Upper lobe of left lung (tissue), 6 donors: ENCODE results near the gene UBAP2. TPM values are rescaled to one million over a fixed set of nuclear protein-coding genes. Genes with fewer than 3 reads are reported as not detected.
"Not testable (repeated sequence)": the region's sequence is repeated elsewhere in the genome, so short reads cannot be mapped to it uniquely, and the experiment has no call there.

ENCODE experiments used
- ATAC-seq, 2 donors: fragments of 200-7000 bp; cut with Tn5 transposase; one replicate each; pipeline ENCODE4 v1.9.1; 2022; ENCODE audit warnings: mild to moderate bottlenecking in 2 of 2, moderate library complexity in 2 of 2; ENCODE audit not compliant: low FRiP score in 2 of 2
- DNase-seq, 2 donors: peaks; one replicate each; pipeline ENCODE4 v3.0.0-alpha.2; 2019 to 2020
- H3K27ac ChIP-seq, 4 donors: fragments of 200-600 bp; sonication (generic); one replicate each; pipeline ENCODE4 v1.5.1; 2016 to 2019
- H3K27me3 ChIP-seq, 4 donors: fragments of 200-600 bp; sonication (generic); one replicate each; pipeline ENCODE4 v1.5.1; 2017 to 2019
- H3K36me3 ChIP-seq, 4 donors: fragments of 200-600 bp; sonication (generic); one replicate each; pipeline ENCODE4 v1.5.1; 2016 to 2019
- H3K4me1 ChIP-seq, 4 donors: fragments of 200-600 bp; sonication (generic); one replicate each; pipeline ENCODE4 v1.5.1; 2018 to 2019
- H3K4me3 ChIP-seq, 4 donors: fragments of 200-600 bp; sonication (generic); one replicate each; pipeline ENCODE4 v1.5.1; 2017 to 2019; ENCODE audit warnings: mild to moderate bottlenecking in 2 of 4, moderate library complexity in 1 of 4
- H3K9me3 ChIP-seq, 4 donors: fragments of 200-600 bp; sonication (generic); one replicate each; pipeline ENCODE4 v1.5.1; 2018 to 2019
- EP300 ChIP-seq, 4 donors: sonication (generic); formaldehyde crosslinking; IDR thresholded peaks; one replicate each; pipeline ENCODE4 v1.5.1; 2017; ENCODE audit warnings: antibody characterized with exemption in 4 of 4, control low read depth in 2 of 4
- POLR2A ChIP-seq, 4 donors: fragments of 450-650 bp; IDR thresholded peaks; one replicate each; pipeline ENCODE4 v1.5.1; 2016 to 2017; ENCODE audit warnings: antibody characterized with exemption in 4 of 4, mild to moderate bottlenecking in 2 of 4
- POLR2AphosphoS5 ChIP-seq, 2 donors: sonication (generic); formaldehyde crosslinking; IDR thresholded peaks; one replicate each; pipeline ENCODE4 v1.5.1; 2017; ENCODE audit warnings: antibody characterized with exemption in 2 of 2
- WGBS, 2 donors: methylation state at CpG; one replicate each; pipeline ENCODE4 v1.1.5; 2017 to 2018; 5-methylcytosine and 5-hydroxymethylcytosine counted together
- total RNA-seq, 6 donors: library from RNA; depleted of rRNA in 4 of 6; stranded (reverse); fragments of >200 nt in 4 of 6; gene quantifications; one replicate each; pipeline versions ENCODE4 v1.1.0 to v1.2.1, GENCODE V29; 2016 to 2021
- TF ChIP-seq, protein P1 (sequence below), 6 experiments: fragments of 450-650 bp in 4 of 6; fragments of 200-600 bp in 2 of 6; sonication (generic) in 2 of 6; IDR thresholded peaks; one replicate each; pipeline ENCODE4 v1.5.1; 2016 to 2019; ENCODE audit warnings: antibody characterized with exemption in 6 of 6
- donor health status: DM: no; HTN: no; CAD: no; lungs with moderate emphysema.
- donor health status: DM: no; HTN: yes; CAD: no; lungs with severe emphysema.

Gene UBAP2
- total RNA-seq, 6 donors from 2014 or later, result 22.3 to 48.2 (median 35.3) TPM

DNA sequence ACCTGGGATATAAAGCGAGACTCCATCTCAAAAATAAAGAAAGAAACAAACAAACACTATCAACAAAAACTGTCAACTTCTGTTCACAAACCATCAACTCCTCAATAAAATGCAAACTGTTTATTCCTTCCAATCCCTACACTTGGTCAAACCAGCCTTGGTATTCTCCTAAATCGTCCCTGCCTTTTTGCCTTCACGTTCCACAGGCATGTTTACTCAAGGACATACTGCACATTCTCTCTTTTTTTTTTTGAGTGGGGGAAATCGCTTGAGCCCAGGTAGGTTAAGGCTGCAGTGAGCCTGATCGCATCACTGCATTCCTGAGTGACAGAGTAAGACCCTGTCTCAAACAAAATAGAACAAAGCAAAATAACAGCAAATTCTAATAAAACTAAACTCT is 13.0 kb downstream of the UBAP2 start:
- Histone ChIP-seq H3K27me3 (no peaks in the 10 kb centered on the region), H3K9me3 (no peaks in the 10 kb centered on the region), H3K4me1 (no peaks in the 10 kb centered on the region), H3K4me3 (no peak overlapping the region), H3K27ac (no peak overlapping the region), H3K36me3 (no peaks in the 10 kb centered on the region)
- ATAC-seq (no peak), DNase-seq (no peak)
- TF ChIP-seq, protein P1, sequence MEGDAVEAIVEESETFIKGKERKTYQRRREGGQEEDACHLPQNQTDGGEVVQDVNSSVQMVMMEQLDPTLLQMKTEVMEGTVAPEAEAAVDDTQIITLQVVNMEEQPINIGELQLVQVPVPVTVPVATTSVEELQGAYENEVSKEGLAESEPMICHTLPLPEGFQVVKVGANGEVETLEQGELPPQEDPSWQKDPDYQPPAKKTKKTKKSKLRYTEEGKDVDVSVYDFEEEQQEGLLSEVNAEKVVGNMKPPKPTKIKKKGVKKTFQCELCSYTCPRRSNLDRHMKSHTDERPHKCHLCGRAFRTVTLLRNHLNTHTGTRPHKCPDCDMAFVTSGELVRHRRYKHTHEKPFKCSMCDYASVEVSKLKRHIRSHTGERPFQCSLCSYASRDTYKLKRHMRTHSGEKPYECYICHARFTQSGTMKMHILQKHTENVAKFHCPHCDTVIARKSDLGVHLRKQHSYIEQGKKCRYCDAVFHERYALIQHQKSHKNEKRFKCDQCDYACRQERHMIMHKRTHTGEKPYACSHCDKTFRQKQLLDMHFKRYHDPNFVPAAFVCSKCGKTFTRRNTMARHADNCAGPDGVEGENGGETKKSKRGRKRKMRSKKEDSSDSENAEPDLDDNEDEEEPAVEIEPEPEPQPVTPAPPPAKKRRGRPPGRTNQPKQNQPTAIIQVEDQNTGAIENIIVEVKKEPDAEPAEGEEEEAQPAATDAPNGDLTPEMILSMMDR (IDR thresholded peaks at IDR 0.05), result no peak
- 66 to 75% methylated on average over 5 of the region's 5 CpGs for WGBS, 2 donors

DNA sequence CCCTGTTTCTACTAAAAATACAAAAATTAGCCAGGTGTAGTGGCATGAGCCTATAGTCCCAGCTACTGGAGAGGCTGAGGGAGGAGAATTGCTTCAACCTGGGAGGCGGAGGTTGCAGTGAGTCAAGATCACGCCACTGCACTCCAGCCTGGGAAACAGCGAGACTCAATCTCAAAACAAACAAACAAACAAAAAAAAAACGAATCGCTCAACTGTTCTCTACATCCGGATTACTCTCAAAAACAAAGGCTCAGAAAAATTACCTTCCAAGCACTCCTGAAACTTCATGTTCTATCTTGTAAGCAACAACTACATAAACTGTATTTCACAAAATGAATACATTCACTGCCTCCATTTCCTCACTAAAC is 14.0 kb downstream of the UBAP2 start:
- ATAC-seq (no peak), DNase-seq (no peak)
- peak overlapping the region in 1 of 4 donors; percentile 40 for H3K27ac ChIP-seq
- no peaks in the 10 kb centered on the region for H3K9me3 ChIP-seq
- no peaks in the 10 kb centered on the region for H3K4me1 ChIP-seq
- no peak overlapping the region for H3K4me3 ChIP-seq
- WGBS, 2 donors, result 76 to 82% methylated on average over 6 of the region's 6 CpGs
- H3K36me3 ChIP-seq, result no peaks in the 10 kb centered on the region
- TF ChIP-seq POLR2AphosphoS5 (IDR thresholded peaks at IDR 0.05) (no peak), EP300 (IDR thresholded peaks at IDR 0.05) (no peak)
- H3K27me3 ChIP-seq, result no peaks in the 10 kb centered on the region

DNA sequence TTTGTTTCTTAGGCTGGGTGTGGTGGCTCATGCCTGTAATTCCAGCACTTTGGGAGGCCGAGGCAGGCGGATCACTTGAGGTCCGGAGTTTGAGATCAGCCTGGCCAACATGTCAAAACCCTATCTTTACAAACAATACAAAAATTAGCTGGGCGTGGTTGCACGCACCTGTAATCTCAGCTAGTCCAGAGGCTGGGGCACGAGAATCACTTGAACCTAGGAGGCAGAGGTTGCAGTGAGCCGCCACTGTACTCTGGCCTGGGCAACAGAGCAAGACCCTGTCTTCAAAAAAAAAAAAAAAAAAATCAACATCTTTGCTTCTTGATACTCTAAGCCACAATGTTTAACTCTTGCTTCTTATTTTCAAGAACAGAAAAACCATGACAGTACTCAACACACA is 16.1 kb downstream of the UBAP2 start:
- ATAC-seq, result no peak
- Histone ChIP-seq H3K4me1 (no peaks in the 10 kb centered on the region), H3K4me3 (no peak overlapping the region), H3K27me3 (no peaks in the 10 kb centered on the region), H3K27ac (no peak overlapping the region), H3K36me3 (peaks cover 0 to 8% (median 2%) of the 10 kb centered on the region in 4 donors), H3K9me3 (no peaks in the 10 kb centered on the region)
- WGBS, 2 donors, result 65 to 96% methylated on average over 7 of the region's 7 CpGs
- DNase-seq, result no peak
- TF ChIP-seq POLR2AphosphoS5 (IDR thresholded peaks at IDR 0.05) (no peak), EP300 (IDR thresholded peaks at IDR 0.05) (no peak), POLR2A (IDR thresholded peaks at IDR 0.05) (no peak)

DNA sequence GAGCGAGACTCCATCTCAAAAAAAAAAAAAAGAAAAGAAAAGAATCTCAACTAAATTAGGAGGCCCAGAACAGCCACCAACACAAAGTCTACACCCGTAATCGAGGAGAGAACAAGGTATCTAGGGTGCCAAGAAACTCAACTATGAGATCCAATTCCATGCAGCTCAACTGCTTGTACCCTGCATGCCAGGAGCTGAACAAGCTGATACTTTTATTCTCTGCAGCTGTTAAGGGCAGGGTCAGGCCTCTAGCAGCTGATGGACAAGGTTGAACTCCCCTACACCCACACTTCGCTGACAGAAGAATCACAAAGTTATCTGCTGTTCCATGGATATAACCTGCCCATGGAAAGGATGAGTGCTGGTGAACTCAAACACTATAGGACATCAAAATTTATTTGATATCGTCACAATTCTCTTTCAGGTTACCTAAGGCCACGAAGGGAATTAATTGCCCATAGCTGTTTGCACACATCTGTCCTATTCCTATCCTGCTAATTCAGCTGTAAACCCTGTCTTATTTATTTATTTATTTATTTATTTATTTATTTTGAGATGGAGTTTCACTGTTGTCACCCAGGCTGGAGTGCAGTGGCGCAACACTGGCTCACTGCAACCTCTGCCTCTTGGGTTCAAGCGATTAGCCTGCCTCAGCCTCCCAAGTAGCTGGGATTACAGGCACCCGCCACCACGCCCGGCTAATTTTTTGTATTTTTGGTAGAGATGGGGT is 20.7 kb downstream of the UBAP2 start:
- DNase-seq (no peak), ATAC-seq (no peak)
- H3K27me3 ChIP-seq, result no peaks in the 10 kb centered on the region
- peaks cover 0 to 5% (median 2%) of the 10 kb centered on the region in 4 donors for H3K4me1 ChIP-seq
- no peak overlapping the region for H3K27ac ChIP-seq
- H3K4me3 ChIP-seq, result no peak overlapping the region
- 96% methylated on average over 11 of the region's 11 CpGs for WGBS, 2 donors
- no peaks in the 10 kb centered on the region for H3K9me3 ChIP-seq
- TF ChIP-seq EP300 (IDR thresholded peaks at IDR 0.05) (no peak), POLR2A (IDR thresholded peaks at IDR 0.05) (no peak), POLR2AphosphoS5 (IDR thresholded peaks at IDR 0.05) (no peak)
- TF ChIP-seq, protein P1 (IDR thresholded peaks at IDR 0.05), result no peak
- H3K36me3 ChIP-seq, result peaks cover 0 to 8% (median 2%) of the 10 kb centered on the region in 4 donors

DNA sequence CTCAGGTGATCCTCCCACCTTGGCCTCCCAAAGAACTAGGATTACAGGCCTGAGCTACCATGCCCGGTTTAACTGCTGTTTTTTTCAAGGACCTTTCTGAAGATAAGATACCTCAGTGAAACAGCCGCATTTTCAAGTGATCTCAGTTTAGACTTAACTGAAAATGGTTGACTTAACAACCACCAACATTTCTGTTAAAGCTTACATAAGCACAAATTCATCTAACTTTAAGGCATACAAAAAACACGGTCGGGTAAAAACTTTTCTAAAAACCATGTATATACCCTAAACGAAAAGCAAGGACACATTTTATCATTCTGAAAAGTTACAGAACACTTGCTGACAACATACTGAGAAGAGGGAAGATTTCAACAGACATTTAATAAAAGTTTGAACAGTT is 22.9 kb downstream of the UBAP2 start:
- peak overlapping the region in 2 of 4 donors; percentile 10 to 46 for H3K27ac ChIP-seq
- H3K4me1 ChIP-seq, result peaks cover 0 to 5% (median 2%) of the 10 kb centered on the region in 4 donors
- H3K4me3 ChIP-seq, result no peak overlapping the region
- ATAC-seq (no peak), DNase-seq (no peak)
- 78 to 83% methylated on average over 5 of the region's 5 CpGs for WGBS, 2 donors
- TF ChIP-seq, protein P1 (IDR thresholded peaks at IDR 0.05), result no peak
- TF ChIP-seq EP300 (IDR thresholded peaks at IDR 0.05), result no peak
- no peak for TF ChIP-seq POLR2A (IDR thresholded peaks at IDR 0.05)
- TF ChIP-seq POLR2AphosphoS5 (IDR thresholded peaks at IDR 0.05), result no peak
- no peaks in the 10 kb centered on the region for H3K27me3 ChIP-seq
- H3K9me3 ChIP-seq, result no peaks in the 10 kb centered on the region
- peaks cover 0 to 8% (median 2%) of the 10 kb centered on the region in 4 donors for H3K36me3 ChIP-seq

DNA sequence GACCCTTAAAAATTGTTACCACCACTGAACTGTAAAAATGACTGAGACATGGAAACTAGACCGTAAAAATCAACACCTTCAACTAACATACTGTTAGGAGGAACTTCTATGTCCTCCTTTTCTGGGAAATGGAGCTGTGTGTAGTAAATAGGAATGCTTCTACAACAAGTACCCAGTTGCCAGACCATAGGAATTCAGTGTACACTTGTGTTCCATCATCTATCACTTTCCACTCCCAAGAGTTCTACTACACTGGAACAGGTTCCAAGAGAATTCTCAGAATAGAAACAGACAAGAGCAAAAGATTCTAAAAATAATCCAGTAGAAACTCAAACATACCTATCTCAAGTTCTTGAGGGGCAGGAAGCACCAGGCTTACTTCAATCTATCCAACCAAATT is 23.6 kb downstream of the UBAP2 start:
- Histone ChIP-seq H3K36me3 (peaks cover 0 to 8% (median 2%) of the 10 kb centered on the region in 4 donors), H3K4me1 (peaks cover 0 to 5% (median 2%) of the 10 kb centered on the region in 4 donors), H3K4me3 (no peak overlapping the region), H3K27me3 (no peaks in the 10 kb centered on the region), H3K9me3 (no peaks in the 10 kb centered on the region), H3K27ac (peak overlapping the region in 2 of 4 donors; percentile 14 to 46)
- ATAC-seq (no peak), DNase-seq (no peak)
- 75 to 83% methylated on average over 1 of the region's 1 CpG for WGBS, 2 donors
- TF ChIP-seq POLR2A (IDR thresholded peaks at IDR 0.05) (no peak), EP300 (IDR thresholded peaks at IDR 0.05) (peak in 1 of 4 donors; percentile 45)

DNA sequence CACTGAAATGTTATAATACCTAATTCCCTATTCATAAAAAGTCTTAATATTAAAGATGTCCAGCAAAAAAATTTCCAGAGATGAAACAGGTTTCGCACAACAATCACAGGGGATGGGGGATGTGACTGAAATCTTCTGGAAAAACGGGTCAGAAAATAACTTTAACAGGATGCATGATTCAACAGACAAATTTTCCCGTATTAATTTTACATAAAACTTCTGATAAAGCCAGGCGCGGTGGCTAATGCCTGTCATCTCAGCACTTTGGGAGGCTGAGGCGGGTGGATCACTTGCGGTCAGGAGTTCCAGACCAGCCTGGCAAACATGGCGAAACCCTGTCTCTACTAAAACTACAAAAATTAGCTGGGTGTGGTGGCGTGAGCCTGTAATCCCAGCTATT is 24.2 kb downstream of the UBAP2 start:
- not testable (repeated sequence) for H3K36me3 ChIP-seq, H3K4me1 ChIP-seq, H3K27me3 ChIP-seq, ATAC-seq, H3K9me3 ChIP-seq, DNase-seq, H3K4me3 ChIP-seq
- peak overlapping the region in 2 of 4 donors; percentile 14 to 30 for H3K27ac ChIP-seq
- WGBS, 2 donors, result 91 to 95% methylated on average over 9 of the region's 9 CpGs
